ENCODE measurements around the gene PROZ. TPM values are rescaled to one million over a fixed set of nuclear protein-coding genes. Genes with fewer than 3 reads are reported as not detected.

The PROZ gene
- total and polyA plus RNA-seq, 9 of the 15 experiments (the other 6 are each of a cell fraction or from before 2014, with no cell fraction given): not detected

DNA sequence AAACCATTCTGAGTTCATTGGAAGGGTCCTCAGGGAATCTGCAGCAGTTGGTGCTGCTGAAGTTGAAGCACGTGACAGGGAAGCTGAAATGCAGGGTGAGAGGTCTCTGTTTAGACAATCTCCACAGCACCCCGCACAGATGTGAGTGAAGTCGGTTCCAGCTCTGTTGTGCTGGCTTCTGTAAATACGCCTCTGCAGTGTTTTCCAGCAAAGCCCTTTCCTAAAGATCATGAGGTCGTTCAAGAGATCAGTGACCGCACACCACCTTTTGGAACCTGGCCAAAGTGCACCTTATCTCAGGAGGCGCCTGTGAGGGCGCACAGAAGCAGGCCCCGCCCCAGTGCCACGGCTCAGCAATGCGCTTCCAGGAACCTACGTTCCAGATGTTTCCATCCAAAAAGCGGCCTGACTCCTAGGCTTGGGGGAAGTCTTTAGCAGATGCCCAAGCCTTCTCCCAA lies 61.7 kb downstream of the PROZ start (continued):
- TF ChIP-seq, protein P1, sequence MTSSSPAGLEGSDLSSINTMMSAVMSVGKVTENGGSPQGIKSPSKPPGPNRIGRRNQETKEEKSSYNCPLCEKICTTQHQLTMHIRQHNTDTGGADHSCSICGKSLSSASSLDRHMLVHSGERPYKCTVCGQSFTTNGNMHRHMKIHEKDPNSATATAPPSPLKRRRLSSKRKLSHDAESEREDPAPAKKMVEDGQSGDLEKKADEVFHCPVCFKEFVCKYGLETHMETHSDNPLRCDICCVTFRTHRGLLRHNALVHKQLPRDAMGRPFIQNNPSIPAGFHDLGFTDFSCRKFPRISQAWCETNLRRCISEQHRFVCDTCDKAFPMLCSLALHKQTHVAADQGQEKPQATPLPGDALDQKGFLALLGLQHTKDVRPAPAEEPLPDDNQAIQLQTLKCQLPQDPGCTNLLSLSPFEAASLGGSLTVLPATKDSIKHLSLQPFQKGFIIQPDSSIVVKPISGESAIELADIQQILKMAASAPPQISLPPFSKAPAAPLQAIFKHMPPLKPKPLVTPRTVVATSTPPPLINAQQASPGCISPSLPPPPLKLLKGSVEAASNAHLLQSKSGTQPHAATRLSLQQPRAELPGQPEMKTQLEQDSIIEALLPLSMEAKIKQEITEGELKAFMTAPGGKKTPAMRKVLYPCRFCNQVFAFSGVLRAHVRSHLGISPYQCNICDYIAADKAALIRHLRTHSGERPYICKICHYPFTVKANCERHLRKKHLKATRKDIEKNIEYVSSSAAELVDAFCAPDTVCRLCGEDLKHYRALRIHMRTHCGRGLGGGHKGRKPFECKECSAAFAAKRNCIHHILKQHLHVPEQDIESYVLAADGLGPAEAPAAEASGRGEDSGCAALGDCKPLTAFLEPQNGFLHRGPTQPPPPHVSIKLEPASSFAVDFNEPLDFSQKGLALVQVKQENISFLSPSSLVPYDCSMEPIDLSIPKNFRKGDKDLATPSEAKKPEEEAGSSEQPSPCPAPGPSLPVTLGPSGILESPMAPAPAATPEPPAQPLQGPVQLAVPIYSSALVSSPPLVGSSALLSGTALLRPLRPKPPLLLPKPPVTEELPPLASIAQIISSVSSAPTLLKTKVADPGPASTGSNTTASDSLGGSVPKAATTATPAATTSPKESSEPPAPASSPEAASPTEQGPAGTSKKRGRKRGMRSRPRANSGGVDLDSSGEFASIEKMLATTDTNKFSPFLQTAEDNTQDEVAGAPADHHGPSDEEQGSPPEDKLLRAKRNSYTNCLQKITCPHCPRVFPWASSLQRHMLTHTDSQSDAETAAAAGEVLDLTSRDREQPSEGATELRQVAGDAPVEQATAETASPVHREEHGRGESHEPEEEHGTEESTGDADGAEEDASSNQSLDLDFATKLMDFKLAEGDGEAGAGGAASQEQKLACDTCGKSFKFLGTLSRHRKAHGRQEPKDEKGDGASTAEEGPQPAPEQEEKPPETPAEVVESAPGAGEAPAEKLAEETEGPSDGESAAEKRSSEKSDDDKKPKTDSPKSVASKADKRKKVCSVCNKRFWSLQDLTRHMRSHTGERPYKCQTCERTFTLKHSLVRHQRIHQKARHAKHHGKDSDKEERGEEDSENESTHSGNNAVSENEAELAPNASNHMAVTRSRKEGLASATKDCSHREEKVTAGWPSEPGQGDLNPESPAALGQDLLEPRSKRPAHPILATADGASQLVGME (CRISPR knock-in tag; IDR thresholded peaks at IDR 0.05): no peak
- TF ChIP-seq ZNF592 (IDR thresholded peaks at IDR 0.05): 0 out of 2 replicates have a peak, but pooled peaks have one; percentile 12
- TF ChIP-seq MEIS2 (IDR thresholded peaks at IDR 0.05; ENCODE audit: partially characterized antibody): no peak
- TF ChIP-seq ZNF316 (IDR thresholded peaks at IDR 0.05): no peak
- no peak for TF ChIP-seq ZNF347 (CRISPR knock-in tag; IDR thresholded peaks at IDR 0.05; ENCODE audit: low read depth)
- TF ChIP-seq POLR2A (conservative IDR thresholded peaks at IDR 0.05): no peak
- TF ChIP-seq TCF7 (IDR thresholded peaks at IDR 0.05; ENCODE audit: borderline replicate concordance): no peak
- TF ChIP-seq SREBF2 (CRISPR knock-in tag; IDR thresholded peaks at IDR 0.05): no peak
- no peak for TF ChIP-seq ZFPM2 (CRISPR knock-in tag; IDR thresholded peaks at IDR 0.05)
- peak; percentile 16 to 51; a peak in 1 of 4 replicates for TF ChIP-seq FOXK2 (conservative IDR thresholded peaks at IDR 0.05 in 1 of 2, IDR thresholded peaks at IDR 0.05 in 1 of 2; ENCODE audit: low read depth in 2 of 2)
- no peak for TF ChIP-seq ZNF282 (CRISPR knock-in tag; IDR thresholded peaks at IDR 0.05)
- no peak for TF ChIP-seq ZNF253 (CRISPR knock-in tag; conservative IDR thresholded peaks at IDR 0.05)
- peak; percentile 40 for TF ChIP-seq CREM (IDR thresholded peaks at IDR 0.05; ENCODE audit: low read depth)
- TF ChIP-seq, protein P2, sequence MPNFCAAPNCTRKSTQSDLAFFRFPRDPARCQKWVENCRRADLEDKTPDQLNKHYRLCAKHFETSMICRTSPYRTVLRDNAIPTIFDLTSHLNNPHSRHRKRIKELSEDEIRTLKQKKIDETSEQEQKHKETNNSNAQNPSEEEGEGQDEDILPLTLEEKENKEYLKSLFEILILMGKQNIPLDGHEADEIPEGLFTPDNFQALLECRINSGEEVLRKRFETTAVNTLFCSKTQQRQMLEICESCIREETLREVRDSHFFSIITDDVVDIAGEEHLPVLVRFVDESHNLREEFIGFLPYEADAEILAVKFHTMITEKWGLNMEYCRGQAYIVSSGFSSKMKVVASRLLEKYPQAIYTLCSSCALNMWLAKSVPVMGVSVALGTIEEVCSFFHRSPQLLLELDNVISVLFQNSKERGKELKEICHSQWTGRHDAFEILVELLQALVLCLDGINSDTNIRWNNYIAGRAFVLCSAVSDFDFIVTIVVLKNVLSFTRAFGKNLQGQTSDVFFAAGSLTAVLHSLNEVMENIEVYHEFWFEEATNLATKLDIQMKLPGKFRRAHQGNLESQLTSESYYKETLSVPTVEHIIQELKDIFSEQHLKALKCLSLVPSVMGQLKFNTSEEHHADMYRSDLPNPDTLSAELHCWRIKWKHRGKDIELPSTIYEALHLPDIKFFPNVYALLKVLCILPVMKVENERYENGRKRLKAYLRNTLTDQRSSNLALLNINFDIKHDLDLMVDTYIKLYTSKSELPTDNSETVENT (CRISPR knock-in tag; IDR thresholded peaks at IDR 0.05): no peak
- TF ChIP-seq ZFP30 (CRISPR knock-in tag; IDR thresholded peaks at IDR 0.05; ENCODE audit: borderline replicate concordance): no peak
- TF ChIP-seq EP300 (IDR thresholded peaks at IDR 0.05; ENCODE audit: low read length): peak; percentile 63; the same call in 1 of the 2 replicates
- TF ChIP-seq ZNF561 (CRISPR knock-in tag; conservative IDR thresholded peaks at IDR 0.05): no peak
- no peak for TF ChIP-seq ZNF184 (CRISPR knock-in tag; IDR thresholded peaks at IDR 0.05)
- TF ChIP-seq ZNF436 (CRISPR knock-in tag; IDR thresholded peaks at IDR 0.05): no peak

All from K562 (cell line).